ENCODE results near the gene SIX2.
"Not testable (repeated sequence)": the region's sequence is repeated elsewhere in the genome, so short reads cannot be mapped to it uniquely, and the experiment has no call there.

The SIX2 gene

DNA sequence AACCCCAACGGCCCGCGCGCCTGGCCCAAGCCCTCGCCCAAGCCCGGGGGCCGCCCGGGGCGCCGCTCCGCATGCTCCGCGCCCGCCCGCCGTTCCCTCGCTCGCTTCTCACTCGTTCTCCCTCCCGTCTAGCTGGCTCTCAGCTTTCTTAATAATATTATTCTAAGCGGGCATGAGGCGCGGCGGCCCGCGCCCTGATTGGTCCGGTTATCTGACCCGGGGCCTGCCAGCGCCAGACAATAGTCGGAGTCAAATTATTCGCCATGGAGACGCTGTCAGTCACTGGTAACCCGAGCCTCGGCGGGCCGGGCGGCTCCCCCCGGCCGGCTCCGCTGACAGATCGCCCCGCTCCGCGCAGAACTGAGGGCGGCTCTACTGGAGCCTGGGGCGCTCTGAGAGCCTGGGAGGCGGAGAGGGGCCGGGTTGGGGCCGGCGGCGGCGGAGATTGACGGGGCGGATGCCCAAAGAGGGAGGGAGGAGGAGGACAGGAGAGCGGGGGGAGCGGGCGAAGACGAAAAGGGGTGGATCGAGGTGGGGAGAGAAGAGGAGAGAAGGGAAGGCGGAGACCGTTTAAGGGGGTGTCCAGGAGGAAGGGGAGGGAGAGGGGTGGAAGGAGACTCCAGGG lies at the start of gene SIX2:
Gene SIX2, minus strand, starts transcription at position 150 of the 625 bp plus-strand sequence. CDS start 342 bp downstream, outside the sequence.
- peak; percentile 96 for DNase-seq

DNA sequence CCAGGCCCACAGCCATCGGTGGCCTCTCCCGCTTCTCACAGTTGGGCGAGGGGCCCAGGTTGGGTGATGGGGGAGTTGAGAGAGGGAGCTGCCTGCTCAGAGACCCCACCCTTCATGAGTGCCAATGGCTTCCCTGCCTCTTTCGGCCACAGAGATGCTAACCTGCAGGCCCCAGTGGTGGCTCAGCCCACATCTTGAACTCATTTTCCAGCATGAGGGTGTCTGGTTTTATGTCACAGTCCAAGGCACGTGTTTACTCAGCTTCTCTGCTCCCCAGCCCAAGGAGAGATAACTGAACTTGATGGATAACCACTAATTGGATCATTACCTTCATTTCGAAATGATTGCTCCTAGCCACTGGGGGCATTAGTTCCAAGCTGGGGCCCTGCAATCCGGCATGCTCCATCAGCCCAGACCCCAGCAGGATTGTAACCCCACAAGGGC lies 45.9 kb upstream of the SIX2 start:
- DNase-seq, result no peak

DNA sequence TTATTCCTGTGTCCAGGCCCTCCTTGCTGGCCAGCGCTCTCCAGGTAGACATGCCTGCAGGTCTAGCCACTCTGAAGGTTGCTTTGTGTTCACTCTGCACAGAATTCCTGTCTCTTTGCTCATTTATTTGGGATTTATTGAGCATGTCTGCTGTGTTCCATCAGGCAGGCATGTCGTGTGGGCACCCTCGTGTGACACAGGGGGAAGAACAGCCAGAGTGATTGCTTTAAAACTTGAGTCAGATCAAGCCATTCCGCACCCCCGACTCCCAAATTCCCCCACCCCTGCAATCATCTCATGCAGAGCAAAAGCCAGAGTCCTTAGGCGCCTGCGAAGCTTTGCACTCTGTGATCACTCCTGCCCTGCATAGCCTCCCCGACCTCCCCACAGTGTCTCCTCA lies 44.7 kb upstream of the SIX2 start:
- no peak for DNase-seq

DNA sequence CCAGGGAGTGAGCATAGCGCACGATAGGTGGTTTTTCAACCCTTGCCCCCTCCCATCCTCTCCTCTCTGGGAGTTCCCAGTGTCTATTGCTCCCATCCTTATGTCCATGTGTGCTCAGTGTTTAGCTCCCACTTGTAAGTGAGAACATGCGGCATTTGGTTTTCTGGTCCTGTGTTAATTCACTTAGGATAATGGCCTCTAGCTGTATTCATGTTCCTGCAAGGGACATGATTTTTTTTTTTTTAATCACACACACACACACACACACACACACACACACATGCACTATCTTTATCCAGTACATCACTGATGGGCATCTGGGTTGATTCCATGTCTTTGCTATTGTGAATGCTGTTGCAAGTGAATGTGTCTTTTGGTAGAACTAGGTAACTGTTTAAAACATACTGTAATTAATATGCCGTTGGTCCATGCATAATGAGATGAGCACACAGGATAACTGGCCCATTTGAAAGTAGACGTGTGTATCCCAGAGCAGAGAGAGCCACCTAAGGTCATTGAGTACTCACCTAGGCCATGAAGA lies 43.2 kb upstream of the SIX2 start:
- DNase-seq, result no peak

DNA sequence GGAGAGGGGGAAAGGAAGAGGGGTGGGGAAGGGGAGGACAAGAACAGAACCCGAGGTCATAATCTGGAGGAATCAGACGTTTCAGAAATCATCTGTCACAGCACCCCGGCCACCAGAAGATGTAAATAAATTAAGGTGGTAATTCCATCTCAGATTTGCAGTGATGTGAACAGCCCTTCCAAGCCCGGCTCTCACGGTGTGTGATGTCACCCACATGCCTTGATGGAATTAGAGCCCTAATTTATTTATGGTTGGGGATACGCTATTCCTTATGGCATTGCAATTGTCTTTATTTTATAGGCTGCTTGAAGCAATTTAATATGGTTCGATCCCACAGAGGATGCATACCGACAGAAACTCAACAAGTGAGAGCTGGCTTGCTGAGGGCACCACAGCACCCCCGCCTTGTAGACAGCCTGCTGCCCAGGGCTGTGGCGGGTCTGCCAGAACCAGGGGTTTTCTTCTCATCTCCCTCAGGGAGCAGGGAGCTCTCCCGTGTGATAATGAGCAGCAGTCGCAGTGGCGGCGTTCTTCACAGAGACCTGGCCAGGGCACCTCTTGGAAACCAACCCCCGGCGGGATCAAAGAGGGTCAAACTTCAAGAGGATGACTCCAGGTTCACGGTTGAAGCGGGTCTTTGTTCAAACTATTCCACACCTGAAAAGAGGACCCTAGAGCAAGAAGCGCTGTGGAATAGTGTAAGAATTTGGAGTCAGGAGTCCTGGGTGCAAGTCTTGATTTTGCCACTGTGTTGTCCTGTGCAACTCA lies 40.5 kb upstream of the SIX2 start:
- no peak for DNase-seq

DNA sequence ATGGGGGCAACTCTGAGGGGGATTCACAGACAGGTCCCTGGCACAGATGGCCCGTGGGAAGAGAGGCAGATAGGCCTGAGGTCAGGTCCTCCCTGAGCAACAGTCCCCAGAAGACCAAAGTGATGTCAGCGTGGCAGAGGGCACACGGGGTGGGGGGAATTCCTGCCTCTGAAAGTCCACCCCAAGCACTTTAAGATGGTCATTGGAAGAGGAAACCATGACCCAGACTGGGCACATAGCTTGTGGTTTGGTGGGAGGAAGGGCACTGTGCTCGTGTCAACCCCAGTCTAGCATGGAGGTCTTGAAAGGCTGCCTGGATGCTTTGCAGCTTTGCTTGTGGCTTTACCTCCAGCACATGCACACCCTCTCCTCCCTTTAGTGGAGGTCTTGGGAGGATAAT lies 38.0 kb upstream of the SIX2 start:
- no peak for DNase-seq

DNA sequence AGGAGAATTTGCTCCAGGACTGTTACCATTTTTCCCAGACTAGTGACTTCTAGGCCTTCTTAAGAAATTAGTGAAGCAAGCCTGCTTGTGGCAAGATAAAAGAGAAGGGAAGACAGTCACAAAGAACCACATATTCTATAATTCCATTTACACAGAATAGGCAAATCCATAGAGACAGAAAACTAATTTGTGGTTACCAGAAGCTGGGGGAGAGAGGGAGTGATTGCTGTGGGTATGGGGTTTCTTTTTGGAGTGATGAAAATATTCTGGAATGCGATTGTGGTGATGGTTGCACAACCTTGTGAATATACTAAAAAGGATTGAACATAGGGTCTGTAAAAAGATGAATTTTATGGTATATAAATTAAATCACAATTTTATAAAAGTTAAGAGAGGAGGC lies 37.5 kb upstream of the SIX2 start:
- no peak for DNase-seq

DNA sequence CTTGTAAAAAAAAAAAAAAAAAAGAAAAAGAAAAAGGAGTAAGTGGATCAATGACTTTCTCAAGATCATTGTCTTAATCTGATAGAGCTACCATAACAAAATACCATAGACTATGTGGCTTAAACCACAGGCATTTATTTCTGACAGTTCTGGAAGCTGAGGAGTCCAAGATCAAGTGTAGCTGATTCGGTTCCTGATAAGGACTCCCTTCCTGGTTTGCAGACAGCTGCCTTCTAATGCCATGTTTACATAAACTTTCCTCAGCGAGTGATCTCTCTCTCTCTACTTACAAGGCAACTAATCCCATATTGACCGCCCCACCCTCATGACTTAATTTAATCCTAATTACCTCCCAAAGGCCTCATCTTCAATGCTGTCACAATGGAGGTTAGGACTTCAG lies 36.5 kb upstream of the SIX2 start:
- DNase-seq, result no peak

DNA sequence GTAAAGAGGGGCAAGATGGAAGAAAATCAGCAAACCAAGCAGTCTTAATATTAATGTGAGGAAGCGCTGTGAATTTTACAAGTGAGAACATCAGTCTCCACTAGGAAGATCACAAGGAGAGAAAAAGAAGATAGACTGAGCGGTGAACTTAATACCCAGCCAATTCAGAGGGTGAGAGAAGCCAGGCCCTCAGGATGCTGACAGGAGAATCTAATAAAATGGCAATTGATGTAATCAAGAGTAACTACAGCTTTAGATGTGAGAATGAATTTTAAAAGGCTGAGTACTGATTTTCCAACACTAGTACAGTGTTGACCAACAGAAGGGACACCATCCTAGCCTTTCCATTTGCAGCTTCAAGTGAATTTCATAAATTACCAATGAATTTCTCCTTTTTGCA lies 35.7 kb upstream of the SIX2 start:
- no peak for DNase-seq

DNA sequence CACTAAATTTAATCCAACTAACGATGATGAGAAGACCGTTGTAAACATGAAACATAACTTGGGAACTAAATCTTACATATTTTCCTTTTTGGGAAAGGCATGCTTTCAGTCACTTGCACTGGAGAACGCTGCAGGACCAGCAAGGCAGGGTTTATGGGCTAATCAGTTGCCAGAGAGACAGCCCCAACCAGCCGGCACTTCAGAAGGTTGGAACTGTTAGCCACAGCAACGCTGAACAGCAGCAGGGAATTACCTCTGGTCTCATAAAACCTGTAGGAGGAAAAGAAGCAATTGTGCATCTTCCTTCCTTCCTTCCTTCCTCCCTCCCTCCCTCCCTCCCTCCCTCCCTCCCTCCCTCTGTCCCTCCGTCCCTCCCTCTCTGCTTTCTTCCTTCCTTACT lies 33.9 kb upstream of the SIX2 start:
- no peak for DNase-seq

DNA sequence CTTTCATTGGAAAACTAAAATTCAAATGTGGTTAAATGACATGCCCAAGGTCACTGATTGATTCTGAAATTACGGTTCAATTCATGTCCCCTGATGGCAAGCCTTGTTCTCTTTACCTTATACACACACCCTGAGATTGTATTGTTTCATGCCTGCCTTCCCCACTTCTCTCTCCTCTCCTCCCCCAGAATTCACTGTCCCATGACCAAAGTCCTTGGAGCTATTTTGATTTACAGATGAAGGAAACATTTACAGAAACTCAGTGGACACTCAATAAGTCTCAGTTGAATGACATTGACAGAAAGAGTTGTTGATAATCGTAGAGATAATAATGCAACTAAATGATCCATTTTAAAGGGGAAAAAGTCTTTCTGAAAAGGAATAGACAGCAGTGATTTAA lies 33.1 kb upstream of the SIX2 start:
- no peak for DNase-seq

DNA sequence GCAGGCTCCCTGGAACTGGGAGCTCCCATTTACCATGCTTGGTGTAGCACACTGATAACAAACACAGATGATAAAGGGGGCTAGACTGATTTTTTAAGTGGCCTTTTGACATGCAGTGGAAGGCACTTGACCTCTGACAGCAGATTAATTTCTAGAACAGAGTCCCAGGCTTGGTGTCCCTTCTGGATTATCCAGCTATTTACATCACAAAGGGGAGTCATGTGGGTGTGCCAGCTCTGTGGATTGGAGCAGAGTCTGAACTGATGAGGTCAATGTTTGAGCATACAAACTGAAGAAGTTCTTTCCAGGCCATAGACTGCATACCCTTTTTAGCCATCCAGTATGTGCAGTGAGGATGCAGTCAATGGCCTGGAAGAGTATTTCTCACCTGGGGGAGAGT lies 31.5 kb upstream of the SIX2 start:
- DNase-seq, result no peak

DNA sequence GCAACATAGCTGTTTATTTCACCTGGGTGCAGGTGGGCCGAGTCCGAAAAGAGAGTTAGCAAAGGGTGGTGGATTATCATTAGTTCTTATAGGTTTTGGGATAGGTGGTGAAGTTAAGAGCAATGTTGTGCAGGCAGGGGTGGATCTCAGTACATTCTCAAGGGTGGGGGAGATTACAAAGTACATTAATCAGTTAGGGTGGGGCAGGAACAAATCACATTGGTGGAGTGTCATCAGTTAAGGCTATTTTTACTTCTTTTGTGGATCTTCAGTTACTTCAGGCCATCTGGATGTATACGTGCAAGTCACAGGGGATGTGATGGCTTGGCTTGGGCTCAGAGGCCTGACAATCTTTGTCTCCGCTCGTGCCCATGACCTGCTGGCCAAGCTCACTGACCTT lies 30.6 kb upstream of the SIX2 start:
- DNase-seq, result not testable (repeated sequence)

DNA sequence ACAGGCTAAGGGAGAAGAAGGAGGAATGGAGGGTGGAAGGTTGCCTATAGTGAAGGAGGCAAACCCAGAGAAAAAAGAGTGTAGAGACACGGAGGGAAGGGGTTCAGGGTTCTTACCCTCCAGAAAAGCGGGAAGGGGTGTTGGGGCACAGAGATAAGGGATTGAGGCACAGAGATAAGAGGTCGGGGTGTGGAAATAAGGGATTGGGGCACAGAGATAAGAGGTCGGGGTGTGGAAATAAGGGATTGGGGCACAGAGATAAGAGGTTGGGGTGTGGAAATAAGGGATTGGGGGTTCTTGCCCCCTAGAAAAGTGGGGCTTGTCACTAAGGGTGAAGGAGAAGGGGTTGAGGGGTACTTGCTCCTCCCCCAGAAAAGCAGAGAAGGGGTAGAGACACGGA lies 29.6 kb upstream of the SIX2 start:
- DNase-seq, result not testable (repeated sequence)

DNA sequence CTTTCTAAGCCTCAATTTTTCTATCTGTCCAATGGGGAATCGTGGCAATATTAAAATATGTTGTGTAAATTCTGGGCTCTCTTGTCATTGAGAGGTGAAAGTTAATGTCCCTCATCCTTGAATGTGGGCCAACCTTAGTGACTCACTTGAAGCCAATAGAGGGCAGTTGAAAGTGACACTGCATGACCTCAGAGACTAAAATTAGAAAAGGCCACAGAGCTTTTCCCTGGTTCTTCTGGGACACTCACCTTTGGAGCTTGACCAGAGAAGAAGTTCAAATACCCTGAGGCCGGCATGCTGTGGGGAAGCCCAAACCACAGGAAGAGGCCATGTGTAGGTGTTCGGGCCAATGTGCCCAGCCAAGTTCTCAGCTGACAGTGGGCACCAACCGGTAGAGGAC lies 24.1 kb upstream of the SIX2 start:
- DNase-seq, result no peak

DNA sequence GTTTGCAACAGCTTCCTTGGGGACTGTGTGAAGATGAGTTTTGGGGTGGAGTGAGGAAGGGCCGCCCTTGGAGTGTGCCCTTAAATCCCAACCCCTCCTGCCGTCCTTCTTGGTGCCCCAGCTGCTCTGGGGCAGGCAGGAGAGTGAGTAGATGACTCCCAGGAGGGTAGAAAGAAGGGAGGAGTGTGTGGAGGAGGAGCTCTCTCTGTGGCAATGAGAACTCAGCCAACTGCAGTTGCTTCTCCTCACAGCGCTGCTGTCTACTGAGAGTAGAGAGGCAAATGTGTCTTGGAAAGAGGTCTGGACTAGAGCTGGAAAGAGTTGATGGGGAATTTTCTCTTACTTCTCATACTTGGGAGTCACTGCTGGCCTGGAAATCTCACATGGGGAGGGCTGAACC lies 21.8 kb upstream of the SIX2 start:
- no peak for DNase-seq

DNA sequence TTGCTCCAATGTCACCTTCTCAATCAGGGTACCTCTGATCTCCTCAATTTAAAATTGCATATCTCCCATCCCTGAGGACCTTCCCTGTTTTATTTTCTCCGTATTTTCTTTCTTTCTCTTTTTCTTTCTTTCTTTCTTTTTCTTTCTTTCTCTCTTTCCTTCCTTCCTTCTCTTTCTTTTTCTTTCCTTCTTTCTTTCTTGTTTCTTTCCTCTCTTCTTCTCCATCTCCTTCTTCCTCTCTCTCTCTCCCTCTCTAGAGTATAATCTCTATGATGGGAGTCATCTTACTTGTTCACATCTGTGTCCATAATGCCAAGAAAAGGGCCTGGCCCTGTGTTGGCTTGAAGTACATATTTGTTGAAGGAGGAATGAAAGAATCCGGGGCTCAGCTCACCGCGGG lies 21.3 kb upstream of the SIX2 start:
- DNase-seq, result no peak

DNA sequence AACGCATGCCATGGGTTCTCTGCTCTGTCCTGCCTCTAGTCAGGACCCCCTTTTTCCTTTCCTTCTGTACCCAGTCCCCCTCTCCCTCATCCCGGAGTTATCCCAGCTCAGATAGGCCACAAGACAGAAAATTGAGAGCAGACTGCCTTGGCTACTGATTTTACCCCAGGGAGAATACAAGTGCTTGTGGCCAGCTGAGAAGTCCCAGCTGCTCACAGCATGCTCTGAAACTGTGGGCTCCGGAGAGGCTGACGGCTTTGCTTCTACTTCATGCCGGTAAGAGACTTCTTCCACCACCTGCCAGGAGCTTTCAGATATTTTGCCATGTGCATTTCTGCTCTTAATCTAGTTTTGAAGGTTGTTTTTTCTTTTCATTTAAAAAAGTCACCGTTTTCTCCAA lies 20.0 kb upstream of the SIX2 start:
- DNase-seq, result peak; percentile 47

DNA sequence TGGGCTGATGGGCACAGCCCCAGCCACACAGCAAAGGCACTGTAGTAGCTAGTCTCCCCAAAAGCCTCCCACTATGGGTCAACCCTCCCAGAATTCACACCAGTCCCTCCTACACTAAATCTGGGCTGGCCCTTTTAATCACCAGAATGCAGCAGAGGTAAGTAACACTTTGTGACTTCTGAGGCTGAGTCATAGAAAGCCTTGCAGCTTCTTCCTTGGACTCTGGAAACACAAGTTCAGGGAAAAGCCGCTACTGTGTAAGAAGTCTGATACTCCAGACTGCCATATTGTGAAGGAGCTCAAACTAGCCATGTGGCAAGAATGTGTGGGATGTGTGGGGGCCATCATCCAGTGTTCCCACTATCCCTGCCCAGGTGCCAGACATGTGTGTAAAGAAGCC lies 19.0 kb upstream of the SIX2 start:
- DNase-seq, result no peak

DNA sequence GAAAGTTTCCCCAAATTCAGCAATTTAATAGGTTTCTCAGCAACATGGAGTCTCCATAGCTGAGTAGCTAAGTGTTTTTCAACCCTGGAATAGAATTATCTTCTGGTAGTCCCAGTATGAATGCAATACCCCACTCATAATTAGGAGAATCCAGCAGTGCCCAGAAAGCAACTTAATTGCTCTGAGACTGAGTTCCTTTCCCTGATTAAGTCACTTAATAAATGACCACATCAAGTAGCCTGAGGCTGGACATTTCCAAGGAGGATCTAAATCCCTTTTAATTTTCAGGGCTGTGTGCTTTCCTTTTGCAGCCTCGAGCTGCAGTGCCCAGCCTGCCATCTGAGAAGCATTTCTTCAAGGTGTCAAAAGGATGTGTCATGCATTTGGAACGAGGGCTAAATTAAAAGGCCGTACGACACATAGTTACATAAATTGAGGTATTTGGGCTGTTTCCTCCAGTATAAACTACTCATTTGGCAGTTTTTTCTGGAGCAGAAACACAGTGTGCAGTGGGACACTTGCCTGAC lies 17.7 kb upstream of the SIX2 start:
- no peak for DNase-seq

DNA sequence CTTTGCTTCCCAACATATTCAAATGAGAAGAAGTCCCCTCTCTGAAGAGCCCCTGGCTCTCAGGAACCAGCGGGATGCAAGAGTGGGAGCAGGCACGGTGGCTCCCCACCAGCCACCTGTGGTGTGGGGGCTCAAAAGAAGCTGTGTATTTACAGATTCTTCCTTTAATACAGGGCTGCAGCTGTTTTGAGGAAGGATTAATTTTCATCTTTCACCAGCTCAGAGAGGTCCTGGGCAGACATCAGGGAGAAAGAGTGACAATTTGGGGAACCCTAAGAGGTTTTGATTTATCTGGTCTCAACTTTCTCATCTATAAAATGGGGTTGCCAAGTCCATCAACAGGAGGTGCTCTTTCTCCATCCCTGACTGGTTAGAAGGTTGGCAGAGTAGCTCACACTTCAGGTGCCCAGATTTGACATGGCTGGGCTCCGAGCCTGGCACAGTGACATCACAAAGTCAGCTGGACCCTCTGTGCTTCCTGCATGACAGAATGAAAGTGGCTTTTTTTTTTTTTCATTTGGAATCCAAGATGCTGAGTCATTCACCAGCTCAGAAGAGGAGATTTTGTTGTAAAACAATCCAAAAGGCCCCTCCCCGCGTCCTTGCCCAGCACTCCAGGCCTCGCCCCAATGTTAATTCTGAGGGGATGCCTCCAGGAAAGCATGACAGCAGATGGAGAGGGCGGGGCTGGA lies 15.5 kb upstream of the SIX2 start:
- DNase-seq, result no peak

DNA sequence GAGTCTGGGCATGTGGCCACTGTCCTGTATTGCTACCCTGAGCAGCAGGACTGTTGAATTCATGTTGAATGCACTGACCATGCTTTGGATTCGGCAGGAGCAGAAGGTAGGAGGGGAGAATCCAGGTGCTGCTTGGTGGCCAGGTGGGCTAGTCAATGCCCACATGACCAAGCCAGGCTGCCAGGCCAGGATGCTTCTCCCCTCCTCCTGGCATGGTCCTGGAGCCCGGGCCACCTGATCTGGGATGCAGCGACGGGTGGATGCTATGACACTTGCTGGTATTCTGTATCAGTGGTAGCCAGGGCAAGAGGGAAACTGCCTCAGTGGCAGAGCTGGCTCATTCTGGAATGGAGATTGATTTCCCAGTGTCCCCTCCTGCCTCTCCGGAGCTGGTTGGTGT lies 14.8 kb upstream of the SIX2 start:
- DNase-seq, result no peak

DNA sequence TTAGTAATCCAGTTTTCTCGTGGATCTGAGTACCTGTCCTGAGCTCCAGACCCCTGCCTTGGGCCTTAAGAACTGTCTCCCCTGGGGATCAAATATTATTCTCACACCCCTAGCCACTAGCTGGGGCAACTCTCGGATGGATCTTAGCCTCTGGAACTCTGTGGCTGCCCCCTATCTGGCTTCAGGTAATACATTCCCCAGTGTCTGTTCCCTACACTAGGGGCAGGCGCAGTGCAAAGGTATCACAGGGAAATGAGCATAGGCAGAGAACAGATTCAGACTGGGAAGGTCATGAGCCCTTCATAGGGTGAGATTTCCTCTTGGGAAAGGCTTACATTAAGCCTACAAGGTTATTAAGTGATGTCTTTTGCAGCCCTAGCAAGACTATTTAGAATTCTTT lies 11.2 kb upstream of the SIX2 start:
- DNase-seq, result no peak

DNA sequence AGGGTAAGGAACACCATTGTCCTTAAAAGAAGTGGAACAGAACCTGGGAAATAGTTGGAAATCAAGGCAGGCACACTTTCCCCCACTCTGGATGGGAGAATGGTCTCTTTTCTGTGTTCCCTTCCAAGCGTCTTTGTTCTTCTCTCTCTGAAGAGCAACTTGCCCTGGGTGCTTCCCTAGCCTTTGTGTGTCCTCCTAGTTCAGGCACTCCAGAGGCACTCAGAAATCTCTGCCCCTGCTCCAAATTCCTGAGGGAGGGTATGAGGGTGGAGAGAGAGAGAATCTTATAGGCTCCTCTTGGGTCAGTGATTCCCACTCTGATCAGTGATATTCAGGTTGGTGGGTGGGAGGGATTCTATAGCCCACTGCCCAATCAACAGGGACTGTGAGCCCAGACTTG lies 8.8 kb upstream of the SIX2 start:
- no peak for DNase-seq

All from NCI-H2107 (cell line).